Gastroesophageal sphincter (tissue), 4 donors: ENCODE measurements around the gene LINGO3. TPM values are rescaled to one million over a fixed set of nuclear protein-coding genes. Genes with fewer than 3 reads are reported as not detected.

Experiments
- ATAC-seq: fragments of 150-250 bp; one replicate; pipeline ENCODE4 v1.9.1; 2016; ENCODE audit warnings: mild to moderate bottlenecking, moderate library complexity
- H3K27ac ChIP-seq, 4 donors: fragments of 200-600 bp; sonication (generic) in 3 of 4; 1 replicate in 3 of 4; 2 replicates in 1 of 4; pipeline ENCODE4 v1.5.1; 2016 to 2019
- H3K27me3 ChIP-seq: fragments of 200-600 bp; sonication (generic); one replicate; pipeline ENCODE4 v1.5.1; 2019
- H3K36me3 ChIP-seq, 2 donors: fragments of 200-600 bp; sonication (generic); one replicate each; pipeline ENCODE4 v1.5.1; 2019; ENCODE audit warnings: control low read depth in 1 of 2
- H3K4me1 ChIP-seq, 3 donors: fragments of 200-600 bp; sonication (generic); 1 replicate in 2 of 3; 2 replicates in 1 of 3; pipeline ENCODE4 v1.5.1; 2016 to 2019; ENCODE audit warnings: control low read depth in 2 of 3
- H3K4me3 ChIP-seq, 2 donors: fragments of 200-600 bp; sonication (generic); one replicate each; pipeline ENCODE4 v1.5.1; 2019; ENCODE audit warnings: mild to moderate bottlenecking in 1 of 2, moderate library complexity in 1 of 2
- H3K9me3 ChIP-seq, 3 donors: fragments of 200-600 bp; sonication (generic); one replicate each; pipeline ENCODE4 v1.5.1; 2017 to 2019; ENCODE audit warnings: control low read depth in 2 of 3
- CTCF ChIP-seq, 4 experiments: fragments of 200-600 bp in 2 of 4; fragments of 450-650 bp in 2 of 4; sonication (generic) in 1 of 4; IDR thresholded peaks; one replicate each; pipeline ENCODE4 v1.5.1; 2017 to 2019; ENCODE audit warnings: antibody characterized with exemption in 4 of 4, mild to moderate bottlenecking in 2 of 4, moderate library complexity in 2 of 4
- EP300 ChIP-seq: sonication (generic); formaldehyde crosslinking; IDR thresholded peaks from one replicate; pipeline ENCODE4 v1.6.1; 2017; ENCODE audit warnings: antibody characterized with exemption, mild to moderate bottlenecking
- POLR2A ChIP-seq, 2 donors: fragments of 450-650 bp; IDR thresholded peaks; one replicate each; pipeline ENCODE4 v1.6.1; 2017; ENCODE audit warnings: antibody characterized with exemption in 2 of 2, mild to moderate bottlenecking in 2 of 2, moderate library complexity in 1 of 2
- POLR2AphosphoS5 ChIP-seq: sonication (generic); formaldehyde crosslinking; IDR thresholded peaks from one replicate; pipeline ENCODE4 v1.6.1; 2017; ENCODE audit warnings: antibody characterized with exemption
- WGBS, 2 donors: methylation state at CpG; one replicate each; pipeline ENCODE4 v1.1.5; 2018; ENCODE audit warnings: low coverage in 1 of 2; 5-methylcytosine and 5-hydroxymethylcytosine counted together
- total RNA-seq, 4 donors: library from RNA; depleted of rRNA; stranded (reverse); fragments of >200 nt; gene quantifications; one replicate each; pipeline ENCODE4 v1.1.0, GENCODE V29; 2016

LINGO3 gene
- total RNA-seq, 4 donors from 2014 or later = not detected

GRCh38 chr19:2311093-2311492 is 3.1 kb upstream of the LINGO3 start:
- WGBS, 2 donors = 40 to 94% methylated on average over 1 to 3 of the region's 4 CpGs
- no peak for ATAC-seq
- TF ChIP-seq POLR2AphosphoS5 = no peak
- Histone ChIP-seq H3K27ac (no peak overlapping the region), H3K27me3 (peaks cover 79% of the 10 kb centered on the region), H3K4me1 (peaks cover 0 to 10% (median 0%) of the 10 kb centered on the region in 3 donors), H3K4me3 (no peak overlapping the region), H3K9me3 (peaks cover 0 to 18% (median 0%) of the 10 kb centered on the region in 3 donors), H3K36me3 (no peaks in the 10 kb centered on the region)

GRCh38 chr19:2309734-2310362 is 1.9 kb upstream of the LINGO3 start:
- no peak overlapping the region for H3K27ac ChIP-seq
- peaks cover 0 to 10% (median 0%) of the 10 kb centered on the region in 3 donors for H3K4me1 ChIP-seq
- H3K9me3 ChIP-seq = peaks cover 0 to 6% (median 0%) of the 10 kb centered on the region in 3 donors
- 68 to 80% methylated on average over 2 to 5 of the region's 17 CpGs for WGBS, 2 donors
- ATAC-seq = no peak
- no peak overlapping the region for H3K4me3 ChIP-seq
- TF ChIP-seq EP300 (no peak), POLR2A (IDR thresholded peaks at IDR 0.05) (no peak), POLR2AphosphoS5 (no peak), CTCF (IDR thresholded peaks at IDR 0.05) (no peak)
- H3K27me3 ChIP-seq = peaks cover 91% of the 10 kb centered on the region
- no peaks in the 10 kb centered on the region for H3K36me3 ChIP-seq

GRCh38 chr19:2307518-2308012 is 389 bp downstream of the LINGO3 start:
- ATAC-seq = no peak
- TF ChIP-seq EP300 = no peak
- TF ChIP-seq POLR2A (IDR thresholded peaks at IDR 0.05) = no peak
- no peak for TF ChIP-seq POLR2AphosphoS5
- no peak for TF ChIP-seq CTCF (IDR thresholded peaks at IDR 0.05)
- WGBS, 2 donors = no CpG with 5 or more reads among the region's 33 CpGs
- H3K9me3 ChIP-seq = no peaks in the 10 kb centered on the region
- no peaks in the 10 kb centered on the region for H3K36me3 ChIP-seq
- no peak overlapping the region for H3K27ac ChIP-seq
- H3K4me3 ChIP-seq = peak overlapping the region in 1 of 2 donors; percentile 18
- H3K27me3 ChIP-seq = peaks cover 97% of the 10 kb centered on the region
- H3K4me1 ChIP-seq = peaks cover 0 to 16% (median 1%) of the 10 kb centered on the region in 3 donors

GRCh38 chr19:2306971-2307370 is 983 bp downstream of the LINGO3 start:
- H3K36me3 ChIP-seq = no peaks in the 10 kb centered on the region
- no peaks in the 10 kb centered on the region for H3K9me3 ChIP-seq
- no peak overlapping the region for H3K27ac ChIP-seq
- H3K4me3 ChIP-seq = no peak overlapping the region
- peaks cover 0 to 21% (median 4%) of the 10 kb centered on the region in 3 donors for H3K4me1 ChIP-seq
- TF ChIP-seq EP300 (no peak), CTCF (IDR thresholded peaks at IDR 0.05) (no peak), POLR2AphosphoS5 (no peak), POLR2A (IDR thresholded peaks at IDR 0.05) (no peak)
- H3K27me3 ChIP-seq = peaks cover 97% of the 10 kb centered on the region
- WGBS, 2 donors = 55% methylated on average over 1 of the region's 17 CpGs; no CpG with 5 or more reads in 1 of the 2 donors
- ATAC-seq = no peak

- Histone ChIP-seq H3K27me3 (peaks cover 97% of the 10 kb centered on the region), H3K4me3 (no peak overlapping the region), H3K27ac (no peak overlapping the region), H3K36me3 (no peaks in the 10 kb centered on the region), H3K9me3 (no peaks in the 10 kb centered on the region), H3K4me1 (peaks cover 0 to 22% (median 4%) of the 10 kb centered on the region in 3 donors)
- ATAC-seq = no peak
- WGBS, 2 donors = no CpG with 5 or more reads among the region's 19 CpGs
- TF ChIP-seq CTCF (IDR thresholded peaks at IDR 0.05) (no peak), POLR2AphosphoS5 (no peak), POLR2A (IDR thresholded peaks at IDR 0.05) (no peak), EP300 (no peak)
Measured at GRCh38 chr19:2306281-2306806, 1.6 kb downstream of the LINGO3 start.
